Liver (tissue), 9 donors: Measurements from ENCODE around the gene SNX17. TPM values are rescaled to one million over a fixed set of nuclear protein-coding genes. Genes with fewer than 3 reads are reported as not detected.

Source experiments
- DNase-seq: peaks from one replicate; pipeline ENCODE4 v3.0.0-alpha.2; 2017; ENCODE audit warnings: low spot score
- H3K27ac ChIP-seq, 2 donors: one replicate each; pipeline ENCODE4 v1.7.0; 2013; ENCODE audit warnings: inconsistent platforms in 2 of 2, low read length in 2 of 2, control low read depth in 1 of 2, low read depth in 1 of 2, mild to moderate bottlenecking in 1 of 2
- H3K27me3 ChIP-seq, 4 donors: one replicate each; pipeline versions ENCODE4 v1.6.1 to v1.7.0; 2013; ENCODE audit warnings: low read length in 3 of 4, inconsistent platforms in 1 of 4, mild to moderate bottlenecking in 1 of 4, moderate library complexity in 1 of 4; ENCODE audit not compliant: control insufficient read depth in 4 of 4, insufficient read depth in 4 of 4
- H3K36me3 ChIP-seq, 4 donors: one replicate each; pipeline versions ENCODE4 v1.6.1 to v1.7.0; 2013; ENCODE audit warnings: low read length in 3 of 4, mild to moderate bottlenecking in 3 of 4, low read depth in 1 of 4, moderate library complexity in 1 of 4; ENCODE audit not compliant: control insufficient read depth in 4 of 4, insufficient read depth in 3 of 4
- H3K4me1 ChIP-seq, 4 donors: one replicate each; pipeline versions ENCODE4 v1.6.1 to v1.7.0; 2013; ENCODE audit warnings: low read length in 3 of 4, mild to moderate bottlenecking in 3 of 4, moderate library complexity in 1 of 4; ENCODE audit not compliant: control insufficient read depth in 4 of 4, insufficient read depth in 4 of 4
- H3K4me3 ChIP-seq, 3 donors: one replicate each; pipeline versions ENCODE4 v1.6.1 to v1.7.0; 2013; ENCODE audit warnings: low read length in 3 of 3, control low read depth in 1 of 3, low read depth in 1 of 3, mild to moderate bottlenecking in 1 of 3
- H3K9ac ChIP-seq, 2 donors: one replicate each; pipeline ENCODE4 v1.7.0; 2013; ENCODE audit warnings: low read length in 2 of 2, mild to moderate bottlenecking in 2 of 2, moderate library complexity in 2 of 2, control low read depth in 1 of 2, low read depth in 1 of 2
- H3K9me3 ChIP-seq, 4 donors: one replicate each; pipeline versions ENCODE4 v1.6.1 to v1.7.0; 2013; ENCODE audit warnings: low read length in 3 of 4; ENCODE audit not compliant: control insufficient read depth in 4 of 4
- CTCF ChIP-seq: fragments of 150-350 bp; IDR thresholded peaks from 2 replicates; pipeline ENCODE4 v1.5.1; 2017; ENCODE audit warnings: improper control_type of control experiment, low read depth, low read length; ENCODE audit not compliant: missing input control
- EGR1 ChIP-seq, 2 donors: IDR thresholded peaks; 2 replicates each; pipeline ENCODE4 v1.6.1; 2016 to 2018; ENCODE audit warnings: antibody characterized with exemption in 2 of 2, low read depth in 2 of 2
- FOXA1 ChIP-seq: IDR thresholded peaks from 2 replicates; pipeline ENCODE4 v1.6.1; 2016; ENCODE audit warnings: antibody characterized with exemption
- FOXA2 ChIP-seq: IDR thresholded peaks from 2 replicates; pipeline ENCODE4 v1.6.1; 2016; ENCODE audit warnings: antibody characterized with exemption
- GABPA ChIP-seq, 2 donors: IDR thresholded peaks in 1 of 2; conservative IDR thresholded peaks in 1 of 2; 2 replicates each; pipeline ENCODE4 v1.6.1; 2016; ENCODE audit warnings: antibody characterized with exemption in 2 of 2, mild to moderate bottlenecking in 1 of 2, moderate library complexity in 1 of 2
- HNF4A ChIP-seq, 2 donors: conservative IDR thresholded peaks; 2 replicates each; pipeline ENCODE4 v1.6.1; 2016; ENCODE audit warnings: antibody characterized with exemption in 2 of 2, mild to moderate bottlenecking in 2 of 2
- HNF4G ChIP-seq: IDR thresholded peaks from 2 replicates; pipeline ENCODE4 v1.6.1; 2016; ENCODE audit warnings: antibody characterized with exemption
- JUND ChIP-seq, 2 donors: IDR thresholded peaks; 2 replicates each; pipeline ENCODE4 v1.6.1; 2016; ENCODE audit warnings: antibody characterized with exemption in 2 of 2
- MAX ChIP-seq: IDR thresholded peaks from 2 replicates; pipeline ENCODE4 v1.6.1; 2016; ENCODE audit warnings: antibody characterized with exemption
- RAD21 ChIP-seq, 2 donors: IDR thresholded peaks; 2 replicates each; pipeline ENCODE4 v1.6.1; 2016; ENCODE audit warnings: antibody characterized with exemption in 2 of 2, mild to moderate bottlenecking in 2 of 2
- REST ChIP-seq: IDR thresholded peaks from 2 replicates; pipeline ENCODE4 v1.6.1; 2016; ENCODE audit warnings: antibody characterized with exemption, mild to moderate bottlenecking
- RXRA ChIP-seq, 2 donors: IDR thresholded peaks; 2 replicates each; pipeline ENCODE4 v1.6.1; 2017 to 2018; ENCODE audit warnings: antibody characterized with exemption in 2 of 2, mild to moderate bottlenecking in 1 of 2
- SP1 ChIP-seq: IDR thresholded peaks from 2 replicates; pipeline ENCODE4 v1.6.1; 2018; ENCODE audit warnings: antibody characterized with exemption, mild to moderate bottlenecking
- TAF1 ChIP-seq: conservative IDR thresholded peaks from 2 replicates; pipeline ENCODE4 v1.6.1; 2016; ENCODE audit warnings: antibody characterized with exemption, mild to moderate bottlenecking
- YY1 ChIP-seq: IDR thresholded peaks from 2 replicates; pipeline ENCODE4 v1.6.1; 2016; ENCODE audit warnings: antibody characterized with exemption, mild to moderate bottlenecking
- ZBTB33 ChIP-seq: IDR thresholded peaks from 2 replicates; pipeline ENCODE4 v1.6.1; 2016; ENCODE audit warnings: antibody characterized with exemption
- WGBS: extraction: QIAGEN DNeasy Blood & Tissue Kit; methylation state at CpG from one replicate; pipeline ENCODE4 v1.1.7; 2013; 5-methylcytosine and 5-hydroxymethylcytosine counted together
- polyA plus RNA-seq, 2 donors: library from polyadenylated mRNA; stranded (reverse) in 1 of 2; unstranded in 1 of 2; fragments of 200-250 nt in 1 of 2; fragments of >200 nt in 1 of 2; fragmentation: Nextera tagmentation in 1 of 2; extraction: Ambion mirVana in 1 of 2; gene quantifications; one replicate each; pipeline versions ENCODE4 v1.2.1 to v1.2.3, GENCODE V29; 2013 to 2015
- total RNA-seq, 2 donors: library from RNA; depleted of rRNA; stranded (reverse); fragments of >200 nt; gene quantifications; one replicate each; pipeline ENCODE4 v1.2.3, GENCODE V29; 2014
- donor health status: healthy.
- donor health status: healthy.
- donor health status: healthy.
- donor health status: healthy.
- donor health status: healthy.

SNX17 gene
- total and polyA plus RNA-seq, 4 donors, result 53.7 to 65.3 (median 59.1) TPM

GRCh38 chr2:27408601-27409320 lies 38.3 kb downstream of the SNX17 start:
- H3K27ac ChIP-seq, result peak overlapping the region; percentile 86 to 89
- WGBS, result under 1% methylated on average over 33 of the region's 33 CpGs
- H3K4me1 ChIP-seq, result peaks cover 4 to 21% (median 14%) of the 10 kb centered on the region in 4 donors
- no peaks in the 10 kb centered on the region for H3K9me3 ChIP-seq
- TF ChIP-seq HNF4A (conservative IDR thresholded peaks at IDR 0.05) (no peak), REST (no peak), GABPA (IDR thresholded peaks at IDR 0.05 in 1 of 2, conservative IDR thresholded peaks at IDR 0.05 in 1 of 2) (no peak), HNF4G (no peak), RAD21 (IDR thresholded peaks at IDR 0.05) (no peak), CTCF (no peak), SP1 (no peak), YY1 (no peak), EGR1 (IDR thresholded peaks at IDR 0.05; ENCODE audit: low read depth in 2 of 2) (no peak), RXRA (IDR thresholded peaks at IDR 0.05) (no peak), FOXA2 (no peak), MAX (no peak)
- DNase-seq, result no peak
- peaks cover 0 to 2% (median 0%) of the 10 kb centered on the region in 4 donors for H3K36me3 ChIP-seq
- peak overlapping the region; percentile 39 to 94 for H3K9ac ChIP-seq
- no peaks in the 10 kb centered on the region for H3K27me3 ChIP-seq
- H3K4me3 ChIP-seq, result peak overlapping the region; percentile 72 to 99 (median 91)

- Histone ChIP-seq H3K9me3 (no peaks in the 10 kb centered on the region), H3K27ac (peak within 1 kb of the TSS; percentile 86 to 89), H3K9ac (peak within 1 kb of the TSS; percentile 82 to 94), H3K4me1 (peaks cover 4 to 21% (median 14%) of the 10 kb centered on the region in 4 donors), H3K4me3 (peak within 1 kb of the TSS; percentile 72 to 99 (median 91)), H3K36me3 (no peaks in the 10 kb centered on the region), H3K27me3 (no peaks in the 10 kb centered on the region)
- DNase-seq, result peak; percentile 98
- WGBS, result under 1% methylated on average over 82 of the region's 82 CpGs
- no peak for TF ChIP-seq FOXA2
- no peak for TF ChIP-seq RXRA (IDR thresholded peaks at IDR 0.05)
- no peak for TF ChIP-seq TAF1
- TF ChIP-seq JUND (IDR thresholded peaks at IDR 0.05), result no peak
- TF ChIP-seq CTCF, result no peak
- TF ChIP-seq FOXA1, result no peak
- TF ChIP-seq HNF4A (conservative IDR thresholded peaks at IDR 0.05), result no peak
- peak; percentile 98 for TF ChIP-seq ZBTB33
- peak; percentile 48 for TF ChIP-seq REST
These were observed 39.1 kb downstream of the SNX17 start, which contains the start of gene PPM1G for GRCh38 chr2:27409321-27410073. Gene PPM1G, minus strand, starts transcription at chr2:27409591. Its CDS starts 169 bp downstream, at chr2:27409422.
